ENCODE measurements around the gene SMAD1.
"Not testable (repeated sequence)": the region's sequence is repeated elsewhere in the genome, so short reads cannot be mapped to it uniquely, and the experiment has no call there.

Gene SMAD1

DNA sequence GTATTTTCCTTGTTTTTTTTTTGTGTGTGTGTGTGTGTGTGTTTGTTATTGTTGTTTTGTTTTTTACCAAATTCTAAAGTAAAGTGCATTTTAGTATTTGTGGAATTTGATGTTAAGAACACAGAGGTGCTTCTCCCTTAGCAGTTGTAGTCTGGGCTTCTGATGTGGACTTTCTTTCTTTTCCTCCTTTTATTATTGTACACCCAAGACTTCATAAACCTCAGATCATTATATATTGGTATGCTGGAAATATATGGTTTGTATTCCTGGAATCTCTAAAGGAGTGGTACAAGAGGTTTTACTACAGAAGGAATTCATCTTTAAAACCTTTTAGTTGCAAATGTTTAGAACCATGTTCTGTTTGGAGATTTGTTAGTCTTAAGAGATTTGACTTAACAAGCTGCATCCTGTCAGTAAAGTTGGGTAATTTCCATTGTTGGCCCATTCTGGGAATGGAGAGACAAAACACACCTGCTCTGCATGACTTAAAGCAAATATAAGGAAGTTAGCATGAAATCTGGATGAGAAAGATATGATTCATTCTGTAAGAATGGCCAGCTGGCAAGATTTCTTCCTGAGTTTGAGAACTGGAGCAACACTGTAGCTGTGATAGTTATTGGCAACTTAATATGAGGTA lies 64.0 kb downstream of the SMAD1 start:
- Mint-ChIP-seq H3K4me1 (ENCODE audit: low read depth) (no peaks in the 10 kb centered on the region), H3K9me3 (ENCODE audit: low read depth) (no peaks in the 10 kb centered on the region), H3K27ac (no peak overlapping the region), H3K27me3 (peaks cover 4% of the 10 kb centered on the region), H3K4me3 (no peak overlapping the region), H3K36me3 (no peaks in the 10 kb centered on the region)

DNA sequence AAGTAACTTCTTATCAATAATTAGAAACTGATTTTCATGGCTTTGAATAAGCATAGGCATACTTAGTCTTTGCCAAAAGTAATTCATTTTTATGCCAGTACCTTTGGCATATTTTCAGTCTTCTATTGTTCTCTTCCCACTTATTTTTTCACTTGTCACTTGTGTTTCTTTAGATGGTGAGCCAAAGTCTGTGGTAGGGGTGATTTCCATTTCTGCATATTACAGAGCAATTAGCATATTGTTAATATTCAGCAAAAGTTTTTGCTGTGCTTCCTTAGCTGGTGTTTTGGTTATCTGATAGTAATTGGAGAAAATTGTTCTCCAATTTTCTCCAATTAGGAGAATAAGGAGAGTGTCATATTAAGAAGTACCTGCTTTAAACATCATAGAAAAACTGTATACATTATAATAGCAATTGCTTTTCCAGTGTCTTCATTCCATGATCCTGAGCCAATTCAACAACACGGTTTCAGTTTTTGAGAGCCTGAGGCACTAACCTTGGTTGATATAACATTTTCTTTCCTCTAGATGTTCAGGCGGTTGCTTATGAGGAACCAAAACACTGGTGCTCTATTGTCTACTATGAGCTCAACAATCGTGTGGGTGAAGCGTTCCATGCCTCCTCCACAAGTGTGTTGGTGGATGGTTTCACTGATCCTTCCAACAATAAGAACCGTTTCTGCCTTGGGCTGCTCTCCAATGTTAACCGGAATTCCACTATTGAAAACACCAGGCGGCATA lies 64.7 kb downstream of the SMAD1 start:
- H3K9me3 Mint-ChIP-seq (ENCODE audit: low read depth): no peaks in the 10 kb centered on the region
- H3K27me3 Mint-ChIP-seq: peaks cover 4% of the 10 kb centered on the region
- H3K4me3 Mint-ChIP-seq: no peak overlapping the region
- no peak overlapping the region for H3K27ac Mint-ChIP-seq
- no peaks in the 10 kb centered on the region for H3K4me1 Mint-ChIP-seq (ENCODE audit: low read depth)
- no peaks in the 10 kb centered on the region for H3K36me3 Mint-ChIP-seq

DNA sequence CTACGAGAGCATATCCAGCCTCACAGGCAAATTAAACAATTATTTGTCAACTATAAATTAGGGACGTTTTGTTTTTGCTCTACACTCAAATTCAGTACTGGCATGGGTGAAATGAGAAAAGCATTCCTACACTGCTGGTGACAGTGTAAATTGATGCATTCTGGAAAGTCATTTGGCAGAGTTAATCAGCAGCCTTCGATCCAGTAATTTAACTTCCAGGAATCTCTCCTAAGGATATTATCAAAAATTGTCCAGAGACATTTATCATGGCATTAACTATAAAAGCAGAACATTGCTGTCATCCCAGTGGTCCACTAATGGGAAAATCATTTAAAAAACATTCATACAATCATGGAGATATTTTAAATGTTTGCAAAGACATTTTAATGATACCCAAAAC lies 70.0 kb downstream of the SMAD1 start:
- Mint-ChIP-seq H3K27ac (no peak overlapping the region), H3K27me3 (peaks cover 2% of the 10 kb centered on the region), H3K36me3 (no peaks in the 10 kb centered on the region), H3K4me1 (ENCODE audit: low read depth) (no peaks in the 10 kb centered on the region), H3K4me3 (no peak overlapping the region), H3K9me3 (ENCODE audit: low read depth) (no peaks in the 10 kb centered on the region)

DNA sequence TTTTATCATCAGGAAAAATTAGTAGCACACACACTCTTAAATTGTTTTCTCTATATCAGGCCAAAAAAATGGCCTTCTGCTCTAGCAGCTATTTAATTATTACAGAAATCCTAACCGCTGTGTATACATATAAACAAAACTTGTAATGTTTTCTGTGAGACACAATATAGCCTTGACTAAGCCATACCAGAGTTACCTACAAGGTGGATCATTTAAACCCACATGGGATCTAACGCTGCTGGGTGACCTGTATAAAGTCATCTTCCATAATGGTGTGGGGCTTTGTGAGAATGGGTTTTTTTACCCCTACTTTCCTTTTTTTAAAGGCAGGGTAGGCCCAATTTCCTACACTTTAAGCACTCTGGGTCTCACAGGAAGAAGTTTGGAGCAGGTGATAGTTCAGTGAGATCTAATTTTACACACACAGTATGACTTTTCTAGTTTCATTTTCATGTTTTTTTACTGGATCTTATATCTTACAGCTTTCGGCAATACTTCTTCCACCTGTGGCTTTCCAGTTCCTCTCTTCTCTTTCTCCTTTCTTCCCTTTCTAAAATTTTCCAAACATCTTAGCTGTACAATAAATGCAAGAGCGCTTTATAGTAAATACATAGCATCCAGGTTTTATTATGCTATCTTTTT lies 70.6 kb downstream of the SMAD1 start:
- H3K36me3 Mint-ChIP-seq: no peaks in the 10 kb centered on the region
- no peak overlapping the region for H3K27ac Mint-ChIP-seq
- no peaks in the 10 kb centered on the region for H3K4me1 Mint-ChIP-seq (ENCODE audit: low read depth)
- no peak overlapping the region for H3K4me3 Mint-ChIP-seq
- peaks cover 2% of the 10 kb centered on the region for H3K27me3 Mint-ChIP-seq
- no peaks in the 10 kb centered on the region for H3K9me3 Mint-ChIP-seq (ENCODE audit: low read depth)

DNA sequence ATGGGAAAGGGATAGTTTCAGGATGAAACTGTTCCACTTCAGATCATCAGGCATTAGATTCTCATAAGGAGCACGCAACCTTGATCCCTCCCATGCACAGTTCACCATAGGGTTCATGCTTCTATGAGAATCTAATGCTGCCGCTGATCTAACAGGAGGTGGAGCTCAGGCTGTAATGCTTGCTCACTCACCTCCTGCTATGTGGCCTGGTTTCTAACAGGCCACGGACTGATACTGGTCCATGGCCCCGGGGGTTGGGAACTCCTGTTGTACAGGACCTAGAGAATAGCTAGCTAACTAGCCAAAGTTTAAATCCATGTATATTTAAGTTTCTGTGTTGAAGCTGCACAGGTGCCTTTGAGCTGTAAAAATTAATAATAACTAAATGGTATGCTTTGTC lies 71.7 kb downstream of the SMAD1 start:
- Mint-ChIP-seq H3K27me3 (no peaks in the 10 kb centered on the region), H3K4me3 (no peak overlapping the region), H3K36me3 (no peaks in the 10 kb centered on the region), H3K27ac (no peak overlapping the region), H3K4me1 (ENCODE audit: low read depth) (no peaks in the 10 kb centered on the region), H3K9me3 (ENCODE audit: low read depth) (no peaks in the 10 kb centered on the region)

DNA sequence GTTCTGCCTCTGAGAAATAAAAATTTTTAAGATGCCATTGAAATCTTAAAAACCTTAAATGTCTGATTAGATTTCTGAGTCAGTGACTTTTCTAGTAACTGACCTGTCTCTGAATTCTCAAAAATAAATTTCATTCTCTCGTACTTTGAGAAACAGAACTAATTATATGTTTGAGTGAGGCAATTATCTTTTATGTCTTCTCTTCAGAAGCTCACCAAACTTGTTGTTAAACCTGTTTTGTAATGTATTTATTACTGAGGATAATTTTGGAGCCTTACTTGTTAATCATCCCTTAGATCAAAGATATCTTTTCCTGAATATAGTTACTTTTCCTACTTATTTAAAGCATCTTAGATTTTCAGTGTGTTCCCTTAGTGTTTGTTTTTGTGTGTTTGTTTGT lies 73.0 kb downstream of the SMAD1 start:
- H3K9me3 Mint-ChIP-seq (ENCODE audit: low read depth): no peaks in the 10 kb centered on the region
- H3K36me3 Mint-ChIP-seq: no peaks in the 10 kb centered on the region
- H3K4me3 Mint-ChIP-seq: no peak overlapping the region
- H3K27me3 Mint-ChIP-seq: no peaks in the 10 kb centered on the region
- H3K27ac Mint-ChIP-seq: no peak overlapping the region
- no peaks in the 10 kb centered on the region for H3K4me1 Mint-ChIP-seq (ENCODE audit: low read depth)

DNA sequence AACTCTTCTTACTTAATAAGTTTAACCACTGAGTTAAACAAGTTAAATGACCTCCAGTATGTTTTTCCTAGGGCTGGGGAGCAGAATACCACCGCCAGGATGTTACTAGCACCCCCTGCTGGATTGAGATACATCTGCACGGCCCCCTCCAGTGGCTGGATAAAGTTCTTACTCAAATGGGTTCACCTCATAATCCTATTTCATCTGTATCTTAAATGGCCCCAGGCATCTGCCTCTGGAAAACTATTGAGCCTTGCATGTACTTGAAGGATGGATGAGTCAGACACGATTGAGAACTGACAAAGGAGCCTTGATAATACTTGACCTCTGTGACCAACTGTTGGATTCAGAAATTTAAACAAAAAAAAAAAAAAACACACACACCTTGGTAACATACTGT lies 76.1 kb downstream of the SMAD1 start:
- Mint-ChIP-seq H3K27ac (no peak overlapping the region), H3K4me3 (no peak overlapping the region), H3K4me1 (ENCODE audit: low read depth) (no peaks in the 10 kb centered on the region), H3K9me3 (ENCODE audit: low read depth) (no peaks in the 10 kb centered on the region), H3K27me3 (peaks cover 2% of the 10 kb centered on the region), H3K36me3 (no peaks in the 10 kb centered on the region)

DNA sequence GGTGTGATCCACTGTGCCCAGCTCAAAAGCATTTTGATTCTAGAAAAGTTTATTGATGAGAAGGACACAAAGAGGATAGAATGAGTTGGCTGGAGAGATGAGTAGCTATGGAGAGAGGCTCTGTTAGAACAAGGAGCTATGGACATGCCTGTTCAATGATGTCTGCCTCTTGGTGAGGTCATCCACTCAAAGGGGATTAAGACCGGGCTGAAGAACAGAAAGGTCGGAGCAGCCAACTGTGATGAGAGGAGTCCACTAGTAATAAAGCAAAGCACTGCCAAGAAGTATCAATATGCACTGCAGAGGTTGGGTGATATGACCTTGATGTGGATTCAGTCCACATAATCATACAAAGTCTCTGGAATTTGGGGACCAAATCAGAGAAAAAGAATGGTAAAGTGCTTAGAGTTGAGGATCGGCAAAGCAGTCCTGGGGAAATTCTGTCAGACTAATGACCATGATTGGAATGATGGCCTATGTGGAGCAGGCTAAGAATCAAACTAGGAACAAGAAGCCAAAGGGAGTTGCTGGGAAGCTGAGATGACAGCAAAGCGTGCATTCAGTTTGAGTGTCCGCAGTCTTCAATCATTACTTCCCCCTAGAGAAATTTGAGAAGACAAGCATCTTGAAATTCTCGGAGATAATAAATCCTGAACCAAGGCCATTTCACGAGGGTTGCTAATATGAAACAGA lies 81.8 kb downstream of the SMAD1 start:
- Mint-ChIP-seq H3K36me3 (no peaks in the 10 kb centered on the region), H3K27ac (no peak overlapping the region), H3K4me3 (no peak overlapping the region), H3K9me3 (ENCODE audit: low read depth) (no peaks in the 10 kb centered on the region), H3K27me3 (peaks cover 7% of the 10 kb centered on the region), H3K4me1 (ENCODE audit: low read depth) (no peaks in the 10 kb centered on the region)

DNA sequence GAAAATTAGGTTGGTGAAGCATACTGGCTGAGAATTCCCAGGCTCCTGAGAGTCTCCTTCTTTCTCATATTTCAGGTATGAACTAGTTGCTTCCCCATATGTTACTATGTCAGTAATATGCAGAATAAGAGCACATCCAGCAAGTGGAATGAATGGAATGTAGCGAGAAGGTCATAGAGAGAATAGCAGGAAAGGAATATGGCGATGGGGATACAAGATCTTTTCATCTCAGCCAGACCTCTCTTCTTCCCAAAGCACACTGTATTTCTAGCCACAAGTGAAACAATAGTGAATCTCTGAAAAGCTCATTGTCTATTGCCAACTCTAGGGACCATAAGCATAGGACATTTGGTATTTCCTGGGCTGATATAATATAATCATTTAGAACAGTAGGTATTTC lies 82.9 kb downstream of the SMAD1 start:
- Mint-ChIP-seq H3K4me1 (ENCODE audit: low read depth) (no peaks in the 10 kb centered on the region), H3K4me3 (no peak overlapping the region), H3K9me3 (ENCODE audit: low read depth) (peaks cover 4% of the 10 kb centered on the region), H3K36me3 (no peaks in the 10 kb centered on the region), H3K27ac (no peak overlapping the region), H3K27me3 (peaks cover 7% of the 10 kb centered on the region)

DNA sequence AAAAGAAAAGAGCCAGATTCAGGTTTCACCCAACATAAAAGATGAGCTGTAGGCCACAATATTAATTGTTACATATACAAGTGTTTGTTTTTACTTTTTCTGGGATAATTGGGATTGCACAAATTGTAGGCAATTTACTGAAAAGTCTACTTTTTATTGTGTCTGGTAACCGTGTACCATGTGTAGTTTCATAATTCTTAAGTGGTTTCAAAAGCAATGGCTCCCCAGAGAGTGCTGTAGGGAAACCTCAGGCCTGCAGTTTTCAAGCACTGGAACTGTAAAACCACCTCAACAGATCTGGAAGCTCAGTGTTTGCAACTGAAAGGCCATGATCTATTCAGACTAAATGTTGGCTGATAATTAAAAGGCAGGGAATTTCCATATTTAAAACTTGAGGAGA lies 83.7 kb downstream of the SMAD1 start:
- H3K36me3 Mint-ChIP-seq: no peaks in the 10 kb centered on the region
- H3K4me1 Mint-ChIP-seq (ENCODE audit: low read depth): no peaks in the 10 kb centered on the region
- H3K9me3 Mint-ChIP-seq (ENCODE audit: low read depth): peaks cover 4% of the 10 kb centered on the region
- no peak overlapping the region for H3K27ac Mint-ChIP-seq
- no peak overlapping the region for H3K4me3 Mint-ChIP-seq
- peaks cover 10% of the 10 kb centered on the region for H3K27me3 Mint-ChIP-seq

DNA sequence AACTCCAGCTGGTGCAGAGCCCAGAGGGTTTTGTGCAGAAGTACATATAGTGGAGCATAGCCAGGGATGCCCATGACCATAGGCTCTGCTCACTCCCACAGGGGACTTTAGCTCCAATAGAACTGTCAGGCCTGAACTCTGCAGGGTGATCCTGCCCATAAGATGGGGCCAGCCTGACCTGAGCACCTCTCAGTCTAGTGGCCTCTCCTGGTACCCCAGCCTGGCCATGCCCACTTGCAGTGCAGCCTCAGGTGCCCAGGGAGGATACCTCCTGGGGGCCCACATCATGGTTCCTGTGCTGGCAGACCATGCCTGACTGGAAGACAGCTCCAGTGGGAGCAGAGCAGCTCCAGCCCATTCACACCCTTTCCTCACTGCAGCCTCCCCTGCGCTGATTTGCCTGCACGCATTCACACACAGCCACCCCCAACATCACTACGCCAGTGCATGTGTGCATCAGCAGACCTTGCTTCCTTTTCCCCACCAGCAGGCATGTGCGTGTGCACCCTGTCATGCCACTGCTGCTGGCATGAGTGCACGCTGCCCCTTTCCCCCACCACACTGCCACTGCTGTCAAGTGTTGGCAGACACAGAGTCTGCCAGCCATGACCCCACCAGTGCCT lies 84.5 kb downstream of the SMAD1 start:
- peaks cover 4% of the 10 kb centered on the region for H3K9me3 Mint-ChIP-seq (ENCODE audit: low read depth)
- peaks cover 10% of the 10 kb centered on the region for H3K27me3 Mint-ChIP-seq
- H3K36me3 Mint-ChIP-seq: no peaks in the 10 kb centered on the region
- no peak overlapping the region for H3K27ac Mint-ChIP-seq
- H3K4me3 Mint-ChIP-seq: no peak overlapping the region
- no peaks in the 10 kb centered on the region for H3K4me1 Mint-ChIP-seq (ENCODE audit: low read depth)

DNA sequence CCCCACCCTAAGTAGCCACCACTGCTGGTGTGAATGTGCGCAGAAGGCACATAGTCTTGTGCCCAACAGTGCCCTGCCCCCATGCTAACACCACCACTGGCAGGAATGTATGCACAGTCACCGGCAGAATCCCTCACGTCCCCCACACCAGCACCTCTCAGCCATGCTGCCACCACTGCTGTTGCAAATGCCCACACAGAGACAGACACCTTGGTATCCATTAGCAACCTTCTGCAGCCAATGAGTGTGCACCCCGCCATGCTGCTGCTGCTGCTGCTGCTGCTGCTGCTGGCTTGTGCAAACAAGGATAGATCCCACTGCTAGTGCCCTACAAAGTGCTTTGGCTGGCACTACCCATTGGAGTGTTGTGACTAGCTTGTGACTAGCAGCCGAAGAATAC lies 85.1 kb downstream of the SMAD1 start:
- H3K27ac Mint-ChIP-seq: no peak overlapping the region
- H3K27me3 Mint-ChIP-seq: peaks cover 10% of the 10 kb centered on the region
- no peaks in the 10 kb centered on the region for H3K4me1 Mint-ChIP-seq (ENCODE audit: low read depth)
- peaks cover 4% of the 10 kb centered on the region for H3K9me3 Mint-ChIP-seq (ENCODE audit: low read depth)
- H3K4me3 Mint-ChIP-seq: no peak overlapping the region
- no peaks in the 10 kb centered on the region for H3K36me3 Mint-ChIP-seq

DNA sequence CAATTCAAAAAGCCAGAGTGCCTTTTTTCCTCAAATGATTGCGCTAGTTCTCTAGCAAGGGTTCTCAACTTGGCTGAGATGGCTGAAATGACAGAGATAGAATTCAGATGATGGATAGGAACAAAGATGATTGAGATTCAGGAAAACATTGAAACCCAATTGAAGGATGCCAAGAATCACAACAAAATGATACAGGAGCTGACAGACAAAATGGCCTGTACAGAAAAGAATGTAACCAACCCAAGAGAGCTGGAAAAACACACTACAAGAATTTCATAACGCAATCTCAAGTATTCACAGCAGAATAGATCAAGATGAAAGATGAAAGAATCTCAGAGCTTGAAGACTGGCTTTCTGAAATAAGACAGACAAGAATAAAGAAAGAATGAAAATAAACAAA lies 85.9 kb downstream of the SMAD1 start:
- Mint-ChIP-seq H3K9me3 (ENCODE audit: low read depth) (peaks cover 6% of the 10 kb centered on the region), H3K27me3 (peaks cover 9% of the 10 kb centered on the region), H3K4me1 (ENCODE audit: low read depth) (no peaks in the 10 kb centered on the region), H3K27ac (no peak overlapping the region), H3K36me3 (no peaks in the 10 kb centered on the region), H3K4me3 (no peak overlapping the region)

DNA sequence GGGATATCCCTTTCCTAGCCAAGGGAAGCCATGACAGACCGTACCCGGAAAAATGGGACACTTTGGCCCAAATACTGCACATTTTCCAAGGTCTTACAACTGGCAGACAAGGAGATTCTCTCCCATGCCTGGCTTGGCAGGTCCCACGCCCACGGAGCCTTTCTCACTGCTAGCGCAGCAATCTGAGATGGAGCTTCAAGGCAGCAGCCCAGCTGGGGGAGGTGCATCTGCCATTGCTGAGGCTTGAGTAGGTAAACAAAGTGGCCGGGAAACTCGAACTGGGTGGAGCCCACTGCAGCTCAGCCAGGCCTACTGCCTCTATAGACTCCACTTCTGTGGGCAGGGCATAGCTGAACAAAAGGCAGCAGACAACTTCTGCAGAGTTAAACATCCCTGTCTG lies 92.9 kb downstream of the SMAD1 start:
- not testable (repeated sequence) for H3K4me3 Mint-ChIP-seq; H3K27me3 Mint-ChIP-seq; H3K27ac Mint-ChIP-seq; H3K4me1 Mint-ChIP-seq (ENCODE audit: low read depth); H3K9me3 Mint-ChIP-seq (ENCODE audit: low read depth); H3K36me3 Mint-ChIP-seq

DNA sequence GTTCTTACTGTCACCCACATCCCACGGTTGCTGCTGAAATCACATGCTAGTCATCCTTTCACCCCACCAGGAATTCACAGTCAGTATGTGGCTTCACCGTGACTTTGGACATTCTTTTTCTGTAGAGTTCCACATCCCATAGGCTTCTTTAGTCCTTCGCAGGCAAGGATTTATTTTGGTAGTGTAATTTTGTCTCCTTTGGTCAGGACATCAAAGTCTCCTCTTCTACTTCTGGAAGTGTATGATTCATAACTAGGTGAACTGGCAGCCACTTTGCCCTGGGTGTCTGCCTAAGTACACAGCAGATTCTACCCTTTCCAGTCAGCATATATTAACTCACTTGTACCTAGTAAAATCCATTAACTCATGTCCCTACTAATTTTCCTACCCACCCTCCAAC lies 99.3 kb downstream of the SMAD1 start:
- no peaks in the 10 kb centered on the region for H3K4me1 Mint-ChIP-seq (ENCODE audit: low read depth)
- no peaks in the 10 kb centered on the region for H3K9me3 Mint-ChIP-seq (ENCODE audit: low read depth)
- no peaks in the 10 kb centered on the region for H3K36me3 Mint-ChIP-seq
- H3K27ac Mint-ChIP-seq: no peak overlapping the region
- H3K27me3 Mint-ChIP-seq: peaks cover 13% of the 10 kb centered on the region
- H3K4me3 Mint-ChIP-seq: no peak overlapping the region

All from activated naive CD8-positive, alpha-beta T cell (primary cell).